ENCODE data around the gene KITLG.

GRCh38 chr12:88578276-88579160, 1.8 kb downstream of the KITLG start:
- TF ChIP-seq NFIC (IDR thresholded peaks at IDR 0.05) (no peak), USF1 (IDR thresholded peaks at IDR 0.05) (no peak), REST (IDR thresholded peaks at IDR 0.05; ENCODE audit: low read depth) (no peak), EP300 (IDR thresholded peaks at IDR 0.05; ENCODE audit: borderline replicate concordance) (no peak), EGR1 (IDR thresholded peaks at IDR 0.05) (no peak), CEBPB (IDR thresholded peaks at IDR 0.05) (no peak)

Measured in Ishikawa (cell line).